PFSK-1 (cell line): ENCODE data around the gene SMOC2.

Source experiments
- POLR2AphosphoS5 ChIP-seq: IDR thresholded peaks from 2 replicates; pipeline ENCODE4 v1.6.1; 2012; ENCODE audit warnings: low read depth, mild to moderate bottlenecking, control low read depth, low read length, moderate library complexity
- TF ChIP-seq, protein P1 (sequence below), 2 experiments: IDR thresholded peaks; 2 replicates each; pipeline versions ENCODE4 v1.6.1 to v1.8.0; 2011 to 2012; ENCODE audit warnings: low read depth in 2 of 2, low read length in 2 of 2, control low read depth in 1 of 2, inconsistent platforms in 1 of 2, mild to moderate bottlenecking in 1 of 2, moderate library complexity in 1 of 2; ENCODE audit not compliant: insufficient read depth in 1 of 2

DNA sequence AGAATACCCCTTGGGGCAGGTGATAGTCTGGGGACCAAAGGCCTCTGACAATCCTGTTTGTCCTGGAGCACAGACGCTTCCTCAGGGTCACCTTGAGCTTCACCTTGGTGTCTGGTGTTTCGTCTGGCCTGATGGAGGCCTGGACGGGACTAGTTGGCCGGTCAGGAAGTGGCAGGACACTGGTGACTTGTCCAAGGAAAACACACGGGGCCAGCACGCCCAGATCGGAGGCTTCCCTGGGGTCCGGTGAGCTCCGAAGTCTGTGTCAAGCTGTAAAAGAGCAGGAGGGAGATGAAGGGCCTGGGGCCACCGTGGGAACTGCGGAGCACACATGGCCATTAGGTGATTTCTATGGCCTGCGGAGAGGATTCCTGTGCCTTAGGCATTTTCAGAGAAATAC, 67.9 kb downstream of the SMOC2 start:
- TF ChIP-seq POLR2AphosphoS5 = no peak
- TF ChIP-seq, protein P1, sequence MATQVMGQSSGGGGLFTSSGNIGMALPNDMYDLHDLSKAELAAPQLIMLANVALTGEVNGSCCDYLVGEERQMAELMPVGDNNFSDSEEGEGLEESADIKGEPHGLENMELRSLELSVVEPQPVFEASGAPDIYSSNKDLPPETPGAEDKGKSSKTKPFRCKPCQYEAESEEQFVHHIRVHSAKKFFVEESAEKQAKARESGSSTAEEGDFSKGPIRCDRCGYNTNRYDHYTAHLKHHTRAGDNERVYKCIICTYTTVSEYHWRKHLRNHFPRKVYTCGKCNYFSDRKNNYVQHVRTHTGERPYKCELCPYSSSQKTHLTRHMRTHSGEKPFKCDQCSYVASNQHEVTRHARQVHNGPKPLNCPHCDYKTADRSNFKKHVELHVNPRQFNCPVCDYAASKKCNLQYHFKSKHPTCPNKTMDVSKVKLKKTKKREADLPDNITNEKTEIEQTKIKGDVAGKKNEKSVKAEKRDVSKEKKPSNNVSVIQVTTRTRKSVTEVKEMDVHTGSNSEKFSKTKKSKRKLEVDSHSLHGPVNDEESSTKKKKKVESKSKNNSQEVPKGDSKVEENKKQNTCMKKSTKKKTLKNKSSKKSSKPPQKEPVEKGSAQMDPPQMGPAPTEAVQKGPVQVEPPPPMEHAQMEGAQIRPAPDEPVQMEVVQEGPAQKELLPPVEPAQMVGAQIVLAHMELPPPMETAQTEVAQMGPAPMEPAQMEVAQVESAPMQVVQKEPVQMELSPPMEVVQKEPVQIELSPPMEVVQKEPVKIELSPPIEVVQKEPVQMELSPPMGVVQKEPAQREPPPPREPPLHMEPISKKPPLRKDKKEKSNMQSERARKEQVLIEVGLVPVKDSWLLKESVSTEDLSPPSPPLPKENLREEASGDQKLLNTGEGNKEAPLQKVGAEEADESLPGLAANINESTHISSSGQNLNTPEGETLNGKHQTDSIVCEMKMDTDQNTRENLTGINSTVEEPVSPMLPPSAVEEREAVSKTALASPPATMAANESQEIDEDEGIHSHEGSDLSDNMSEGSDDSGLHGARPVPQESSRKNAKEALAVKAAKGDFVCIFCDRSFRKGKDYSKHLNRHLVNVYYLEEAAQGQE (IDR thresholded peaks at IDR 0.05; ENCODE audit: insufficient read depth in 1 of 2, low read depth in 2 of 2, low read length in 2 of 2) = no peak
